Mesenteric fat pad (tissue), 1 donor: ENCODE data around the gene SLC47A1. TPM values are rescaled to one million over a fixed set of nuclear protein-coding genes. Genes with fewer than 3 reads are reported as not detected.

Source experiments
- DNase-seq: peaks from one replicate; pipeline ENCODE4 v3.0.0-alpha.2; 2020; ENCODE audit warnings: low spot score
- total RNA-seq: library from RNA; stranded (reverse); fragmentation: NEBNext Ultra II Directional; extraction: Animal tissue kit (Norgen Biotek cat#: 25700); gene quantifications from one replicate; pipeline ENCODE4 v1.2.1, GENCODE V29; 2021
- donor health status: DM: yes; HTN: yes; CAD: no.

The SLC47A1 gene
- total RNA-seq, 1 donor from 2014 or later, result 7.0 TPM

DNA sequence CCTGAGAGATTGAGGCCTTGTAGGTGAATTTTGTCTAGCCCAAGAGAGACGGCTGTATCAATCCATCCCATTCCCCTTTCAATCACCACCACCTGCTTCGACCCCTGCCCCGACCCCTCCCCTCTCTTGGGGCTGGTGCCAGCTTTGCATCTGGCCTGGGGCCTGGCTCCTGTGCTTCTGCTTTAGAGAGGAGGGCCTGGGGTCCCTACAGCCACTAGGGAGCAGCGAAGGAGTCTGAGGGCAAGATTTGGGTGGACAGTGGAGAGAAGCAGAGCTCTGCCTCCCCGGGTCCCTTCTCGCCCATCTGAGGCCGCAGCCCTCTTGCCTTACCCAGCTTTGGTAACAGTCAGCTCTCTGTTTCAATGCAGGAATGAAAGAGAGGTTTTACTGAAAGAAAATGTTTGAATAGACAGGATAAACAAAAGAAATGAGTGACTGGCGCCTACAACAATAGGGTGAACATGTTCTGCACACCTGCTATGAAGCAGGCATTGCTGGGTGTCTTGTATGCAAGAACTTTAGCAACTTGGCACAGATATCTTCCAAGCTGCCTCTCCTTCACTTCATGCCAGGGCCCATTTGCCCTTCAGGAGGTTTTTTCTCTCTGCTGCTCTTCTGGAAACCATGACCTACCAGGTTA is 57.4 kb downstream of the SLC47A1 start:
- DNase-seq, result no peak

DNA sequence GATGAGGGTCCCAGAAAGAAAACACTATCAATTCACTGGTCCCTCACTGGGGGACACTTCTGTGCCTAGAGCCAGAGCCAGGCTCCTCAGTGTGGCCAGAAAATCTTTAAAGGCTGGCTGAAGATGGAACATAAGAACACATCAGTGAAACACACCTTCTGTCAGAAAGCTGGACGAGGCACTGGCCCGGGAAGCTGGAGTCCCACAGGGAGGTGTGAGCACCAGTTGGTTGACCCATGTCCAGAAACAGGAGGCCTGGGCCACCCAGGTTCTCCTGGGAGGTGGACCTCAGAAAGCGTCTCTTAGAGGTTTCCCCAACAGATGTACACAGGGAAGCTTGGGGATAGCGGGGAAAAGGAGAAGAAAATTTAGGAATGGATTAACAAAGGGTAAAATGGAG is 58.7 kb downstream of the SLC47A1 start:
- DNase-seq, result no peak

DNA sequence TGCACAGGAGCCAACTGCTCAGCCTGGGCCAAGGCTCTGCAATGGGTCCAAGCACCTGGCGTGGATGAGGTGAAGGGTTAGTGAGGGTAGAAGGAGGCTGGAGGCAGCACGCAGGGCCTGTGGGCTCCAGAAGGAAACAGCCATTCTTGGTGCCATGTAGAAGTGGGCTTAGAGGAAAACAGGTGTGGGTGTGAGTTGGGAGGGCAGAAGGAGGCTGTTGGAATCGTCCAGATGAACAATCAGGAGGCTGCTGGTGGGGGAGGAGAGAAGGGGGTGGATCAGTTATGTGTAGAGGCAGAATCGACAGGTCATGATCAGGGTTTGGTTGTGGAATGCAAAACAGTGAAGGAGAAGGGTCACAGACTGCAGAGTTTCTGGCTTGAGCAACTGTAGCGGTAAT is 63.2 kb downstream of the SLC47A1 start:
- DNase-seq, result no peak

DNA sequence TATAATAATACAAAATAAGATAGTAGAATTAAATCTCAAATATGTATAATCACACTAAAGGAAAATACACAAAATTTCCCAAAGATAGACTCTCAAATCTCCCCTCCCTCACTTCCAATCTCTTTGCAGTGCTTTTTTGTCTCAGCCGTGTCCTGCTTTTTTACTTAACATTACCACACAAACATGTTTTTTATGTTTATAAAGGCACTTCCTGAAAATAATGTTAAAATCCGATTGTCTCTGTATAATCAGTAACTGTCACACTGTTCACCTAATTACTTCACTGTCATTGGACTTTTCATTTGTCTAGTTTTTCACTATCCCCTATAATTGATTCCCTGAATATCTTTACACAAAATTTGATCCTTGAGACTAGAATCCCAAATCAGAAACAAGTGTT is 76.7 kb downstream of the SLC47A1 start:
- no peak for DNase-seq

DNA sequence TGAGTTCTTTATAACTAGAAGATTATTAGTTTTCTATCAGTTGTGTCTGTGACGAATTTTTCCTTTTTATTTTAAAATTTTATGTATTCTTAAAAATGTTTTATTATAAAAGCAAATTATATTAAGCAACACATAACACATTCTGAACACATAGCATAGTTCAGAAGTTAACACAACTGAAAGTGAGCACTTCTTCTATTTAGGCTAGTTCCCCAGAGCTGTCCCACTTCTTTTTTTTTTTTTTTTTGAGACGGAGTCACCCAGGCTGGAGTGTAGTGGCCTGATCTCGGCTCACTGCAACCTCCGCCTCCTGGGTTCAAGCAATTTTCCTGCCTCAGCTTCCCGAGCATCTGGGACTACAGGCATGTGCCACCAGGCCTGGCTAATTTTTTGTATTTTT is 77.2 kb downstream of the SLC47A1 start:
- no peak for DNase-seq

DNA sequence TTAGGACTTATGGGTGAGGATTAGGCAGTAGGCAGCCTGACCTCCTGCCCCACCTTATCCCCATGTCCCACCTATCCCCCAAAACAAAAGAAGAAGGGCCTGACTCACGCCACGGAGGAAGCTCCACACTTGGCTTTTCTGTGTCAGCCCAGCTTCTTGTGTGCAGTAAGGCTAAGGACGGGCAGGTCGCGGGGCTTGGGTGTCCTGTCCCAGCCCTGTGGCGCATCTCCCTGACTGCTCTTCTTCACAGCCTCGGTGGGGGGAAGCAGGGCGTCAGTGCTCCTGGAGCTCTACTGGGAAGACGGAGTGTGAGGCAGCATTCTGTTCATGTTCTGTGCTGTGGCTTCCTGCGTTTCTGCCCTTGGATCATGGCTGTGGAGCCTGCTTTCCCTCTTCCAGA is 80.3 kb downstream of the SLC47A1 start:
- no peak for DNase-seq

DNA sequence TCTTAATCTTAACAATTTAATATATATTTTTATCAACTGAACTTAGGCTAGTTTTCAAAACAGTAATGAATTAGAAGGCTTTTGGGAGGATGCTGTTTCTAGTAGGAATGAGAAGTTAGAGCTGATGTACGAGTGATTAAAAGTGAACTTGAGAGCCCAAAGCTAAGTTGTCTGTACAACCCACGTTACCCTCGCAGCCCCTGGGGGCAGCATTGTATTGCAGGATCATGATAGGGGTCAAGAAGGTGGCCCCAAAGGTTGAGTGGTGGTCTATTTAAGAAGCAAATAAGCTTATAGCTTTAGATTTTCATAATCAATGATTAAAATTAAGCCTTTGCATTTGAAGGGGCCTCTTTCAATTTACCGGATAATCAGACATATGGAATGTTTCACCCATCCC is 81.2 kb downstream of the SLC47A1 start:
- no peak for DNase-seq

DNA sequence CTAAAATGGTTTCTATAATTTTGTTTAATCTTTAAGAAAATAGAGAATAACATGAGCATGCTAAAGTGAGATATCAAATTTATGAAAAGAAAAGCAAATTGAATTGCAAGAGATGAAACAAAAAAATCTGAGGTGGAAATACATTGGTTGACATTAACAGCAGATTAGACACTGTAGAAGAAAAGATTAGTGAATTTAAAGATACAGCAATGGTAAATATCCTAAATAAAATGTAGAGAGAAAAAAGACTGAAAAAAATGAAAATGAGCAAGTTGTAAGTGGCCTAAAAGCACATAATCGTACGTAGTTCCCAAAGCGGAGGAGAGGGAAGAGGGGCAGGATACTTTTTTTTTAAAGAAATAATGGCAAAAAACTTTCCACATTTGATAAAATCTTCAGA is 84.4 kb downstream of the SLC47A1 start:
- DNase-seq, result no peak

DNA sequence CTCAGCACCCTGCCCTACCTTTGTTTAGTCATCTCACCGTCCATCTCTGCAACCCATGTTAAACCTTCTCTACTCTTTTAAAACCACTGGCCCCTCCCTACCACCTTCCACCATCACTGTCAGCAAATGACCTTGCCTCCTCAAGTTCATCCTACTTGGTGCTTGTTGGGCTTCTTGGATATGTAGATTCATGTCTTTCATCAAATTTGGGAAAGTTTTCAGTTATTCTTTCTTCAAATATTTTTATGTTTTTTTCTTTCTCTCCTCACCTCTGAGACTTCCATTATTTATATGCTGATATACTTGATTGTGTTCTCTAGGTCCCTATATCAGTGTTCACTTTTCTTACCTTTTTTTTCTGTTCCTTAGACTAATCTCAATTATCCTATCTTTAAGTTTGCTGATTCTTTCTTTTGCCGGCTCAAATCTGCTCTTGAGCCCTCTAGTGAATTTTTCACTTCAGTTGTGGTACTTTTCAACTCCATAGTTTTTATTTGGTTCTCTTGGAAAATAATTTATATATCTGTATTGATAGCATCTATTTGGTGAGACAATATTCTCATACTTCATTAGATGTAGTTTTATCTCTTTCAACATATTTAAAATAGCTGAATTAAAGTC is 86.2 kb downstream of the SLC47A1 start:
- DNase-seq, result no peak

DNA sequence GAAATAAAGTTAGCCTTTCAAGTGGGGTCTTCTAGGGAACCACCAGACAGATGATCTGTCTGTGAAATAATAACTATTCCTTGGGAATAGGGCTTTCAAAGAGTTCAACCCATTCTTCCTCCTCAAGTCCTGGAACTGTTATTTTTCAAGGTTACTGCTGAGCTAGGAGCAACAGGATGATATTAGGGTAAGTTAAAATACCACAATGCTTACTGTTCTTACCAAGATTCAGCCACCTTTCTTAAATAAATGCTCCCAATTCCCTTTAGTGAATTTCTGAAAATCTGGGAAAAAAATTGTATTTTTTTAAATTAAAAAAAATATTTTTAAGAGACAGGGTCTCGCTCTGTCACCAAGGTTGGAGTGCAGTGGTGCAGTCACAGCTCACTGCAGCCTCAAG is 88.0 kb downstream of the SLC47A1 start:
- no peak for DNase-seq

DNA sequence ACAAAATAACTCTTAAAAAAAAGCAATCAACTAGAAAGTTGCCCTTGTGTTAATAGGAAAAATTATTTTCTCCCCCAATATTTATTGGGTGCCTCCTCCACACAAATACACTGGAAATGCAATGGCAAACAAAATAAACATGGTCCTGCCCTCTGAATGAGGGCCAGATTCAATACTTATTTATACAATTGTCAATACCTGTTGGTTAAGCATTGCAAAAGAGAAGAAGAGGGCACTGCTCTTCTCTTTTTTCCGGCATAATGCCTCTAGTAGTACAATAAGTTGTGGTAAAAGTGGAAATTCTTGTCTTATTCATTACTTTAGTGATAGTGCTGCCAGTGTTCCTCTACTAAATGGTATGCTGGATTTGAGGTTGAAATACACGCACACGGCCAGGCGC is 92.4 kb downstream of the SLC47A1 start:
- DNase-seq, result no peak

Other genes starting within 250 kb of the SLC47A1 start
- 7.5 TPM for gene B9D1, start 171.1 kb upstream of the SLC47A1 start, total RNA-seq
- gene MAPK7, start 155.4 kb upstream of the SLC47A1 start, total RNA-seq, result 27.2 TPM
- gene MFAP4, start 146.7 kb upstream of the SLC47A1 start, total RNA-seq, result 96.7 TPM
- 3.9 TPM for gene RNF112, start 122.6 kb upstream of the SLC47A1 start, total RNA-seq
- gene ALDH3A2, start 114.9 kb downstream of the SLC47A1 start, total RNA-seq, result 107 TPM
- gene SLC47A2, start 182.7 kb downstream of the SLC47A1 start, total RNA-seq, result not detected
- 1.3 TPM for gene ALDH3A1, start 214.4 kb downstream of the SLC47A1 start, total RNA-seq